Measurements from ENCODE around the gene ODF2. TPM values are rescaled to one million over a fixed set of nuclear protein-coding genes. Genes with fewer than 3 reads are reported as not detected.
"Not testable (repeated sequence)": the region's sequence is repeated elsewhere in the genome, so short reads cannot be mapped to it uniquely, and the experiment has no call there.

Gene ODF2
- polyA plus RNA-seq, 1 of the 3 experiments (the other 2 are of a cell fraction), result 35.7 TPM

GRCh38 chr9:128439273-128439672 lies 16.5 kb upstream of the ODF2 start:
- H3K9ac ChIP-seq, result no peak overlapping the region
- no peak for TF ChIP-seq GABPA (IDR thresholded peaks at IDR 0.05; ENCODE audit: low read depth)
- TF ChIP-seq MAX (IDR thresholded peaks at IDR 0.05; ENCODE audit: low read depth), result no peak
- no peak for TF ChIP-seq EZH2phosphoT487 (IDR thresholded peaks at IDR 0.05; ENCODE audit: borderline replicate concordance, low read depth)
- no peak for TF ChIP-seq RXRA (IDR thresholded peaks at IDR 0.05; ENCODE audit: borderline replicate concordance, low read depth)
- TF ChIP-seq RCOR1 (IDR thresholded peaks at IDR 0.05; ENCODE audit: low read length), result no peak
- TF ChIP-seq JUND (IDR thresholded peaks at IDR 0.05), result no peak
- no peak for TF ChIP-seq TAF1 (IDR thresholded peaks at IDR 0.05; ENCODE audit: borderline replicate concordance, low read depth, low read length)
- TF ChIP-seq SMC3 (IDR thresholded peaks at IDR 0.05; ENCODE audit: low read depth, low read length), result no peak
- TF ChIP-seq SIN3A (IDR thresholded peaks at IDR 0.05; ENCODE audit: borderline replicate concordance, low read depth, low read length), result no peak
- no peak for TF ChIP-seq CTCF (IDR thresholded peaks at IDR 0.05)
- no peak overlapping the region for H3K27ac ChIP-seq (ENCODE audit: low read depth in 2 of 2, low read length in 1 of 2)
- no peak overlapping the region for H2AFZ ChIP-seq (ENCODE audit: low read depth)
- peaks cover 0 to 4% of the 10 kb centered on the region in 2 experiments; a peak in 1 of 4 replicates for H3K4me1 ChIP-seq (ENCODE audit: control insufficient read depth in 1 of 2, insufficient read depth in 2 of 2, low read depth in 1 of 2, low read length in 1 of 2)
- H3K4me3 ChIP-seq (ENCODE audit: low read depth in 2 of 2, low read length in 1 of 2), result no peak overlapping the region
- no peak for DNase-seq
- ChIA-PET CTCF (interaction anchor here (0.6 to 6.0 kb wide), 52 partner anchors 10 to 442 kb away, joined by 3 to 93 read pairs (median 4); partner anchors contain the start of genes CERCAM, ODF2 and URM1), POLR2A (no interaction called here)
- H3K79me2 ChIP-seq (ENCODE audit: insufficient read depth), result no peaks in the 10 kb centered on the region
- no peaks in the 10 kb centered on the region for H3K27me3 ChIP-seq (ENCODE audit: insufficient read depth)
- H3F3A ChIP-seq (replicated peaks; ENCODE audit: insufficient read depth), result no peaks in the 10 kb centered on the region
- no peaks in the 10 kb centered on the region for H3K9me3 ChIP-seq
- no peaks in the 10 kb centered on the region for H3K9me2 ChIP-seq
- H3K4me2 ChIP-seq, result no peak overlapping the region
- H4K20me1 ChIP-seq (ENCODE audit: insufficient read depth), result no peaks in the 10 kb centered on the region
- H3K36me3 ChIP-seq (replicated peaks in 1 of 2; ENCODE audit: control insufficient read depth in 1 of 2, insufficient read depth in 2 of 2, low read length in 1 of 2), result no peaks in the 10 kb centered on the region
- WGBS (ENCODE audit: low lambda C conversion rate), result 92% methylated on average over 7 of the region's 7 CpGs

- Histone ChIP-seq H3K4me2 (no peak overlapping the region), H3K9me2 (no peaks in the 10 kb centered on the region), H3K4me1 (ENCODE audit: control insufficient read depth in 1 of 2, insufficient read depth in 2 of 2, low read depth in 1 of 2, low read length in 1 of 2) (peaks cover 0 to 4% of the 10 kb centered on the region in 2 experiments; a peak in 1 of 4 replicates), H3K36me3 (replicated peaks in 1 of 2; ENCODE audit: control insufficient read depth in 1 of 2, insufficient read depth in 2 of 2, low read length in 1 of 2) (no peaks in the 10 kb centered on the region), H3K27me3 (ENCODE audit: insufficient read depth) (no peaks in the 10 kb centered on the region), H3K4me3 (ENCODE audit: low read depth in 2 of 2, low read length in 1 of 2) (no peak overlapping the region), H3F3A (replicated peaks; ENCODE audit: insufficient read depth) (no peaks in the 10 kb centered on the region), H3K79me2 (ENCODE audit: insufficient read depth) (no peaks in the 10 kb centered on the region), H4K20me1 (ENCODE audit: insufficient read depth) (no peaks in the 10 kb centered on the region), H2AFZ (ENCODE audit: low read depth) (no peak overlapping the region), H3K27ac (ENCODE audit: low read depth in 2 of 2, low read length in 1 of 2) (no peak overlapping the region), H3K9me3 (no peaks in the 10 kb centered on the region), H3K9ac (no peak overlapping the region)
- POLR2A ChIA-PET, result no interaction called here
- 46% methylated on average over 6 of the region's 6 CpGs for WGBS (ENCODE audit: low lambda C conversion rate)
- TF ChIP-seq RAD21 (IDR thresholded peaks at IDR 0.05; ENCODE audit: low read length), result no peak
- TF ChIP-seq USF2 (IDR thresholded peaks at IDR 0.05; ENCODE audit: borderline replicate concordance, low read depth, low read length), result no peak
- no peak for TF ChIP-seq YY1 (IDR thresholded peaks at IDR 0.05; ENCODE audit: low read depth)
- no peak for TF ChIP-seq NRF1 (IDR thresholded peaks at IDR 0.05; ENCODE audit: low read depth, low read length)
- TF ChIP-seq ELF1 (IDR thresholded peaks at IDR 0.05), result no peak
- TF ChIP-seq RFX5 (IDR thresholded peaks at IDR 0.05; ENCODE audit: low read length), result no peak
- no peak for TF ChIP-seq GATA2 (CRISPR knock-in tag; IDR thresholded peaks at IDR 0.05)
- TF ChIP-seq POLR2AphosphoS5 (IDR thresholded peaks at IDR 0.05; ENCODE audit: low read depth, low read length), result no peak
- TF ChIP-seq TCF12 (IDR thresholded peaks at IDR 0.05), result no peak
- no peak for TF ChIP-seq PBX3 (IDR thresholded peaks at IDR 0.05)
- DNase-seq, result no peak
- CTCF ChIA-PET, result interaction anchor here (0.8 to 6.0 kb wide), 4 partner anchors 14 to 101 kb away, joined by 3 to 93 read pairs (median 4); partner anchors contain the start of genes CERCAM and ODF2
Observed at GRCh38 chr9:128442150-128442549, 13.7 kb upstream of the ODF2 start.

- POLR2A ChIA-PET; H3K9ac ChIP-seq; DNase-seq; H3K27me3 ChIP-seq (ENCODE audit: insufficient read depth); H3K79me2 ChIP-seq (ENCODE audit: insufficient read depth); H3F3A ChIP-seq (replicated peaks; ENCODE audit: insufficient read depth); H4K20me1 ChIP-seq (ENCODE audit: insufficient read depth); H3K9me2 ChIP-seq; H3K4me1 ChIP-seq (ENCODE audit: control insufficient read depth in 1 of 2, insufficient read depth in 2 of 2, low read depth in 1 of 2, low read length in 1 of 2); H3K9me3 ChIP-seq; H3K27ac ChIP-seq (ENCODE audit: low read depth in 2 of 2, low read length in 1 of 2); H3K36me3 ChIP-seq (replicated peaks in 1 of 2; ENCODE audit: control insufficient read depth in 1 of 2, insufficient read depth in 2 of 2, low read length in 1 of 2); H3K4me3 ChIP-seq (ENCODE audit: low read depth in 2 of 2, low read length in 1 of 2); H3K4me2 ChIP-seq; H2AFZ ChIP-seq (ENCODE audit: low read depth): not testable (repeated sequence)
- CTCF ChIA-PET, result interaction anchor here (0.9 to 5.5 kb wide), 4 partner anchors 8 to 105 kb away, joined by 3 to 31 read pairs (median 5); partner anchors contain the start of gene CERCAM
- 88% methylated on average over 5 of the region's 5 CpGs for WGBS (ENCODE audit: low lambda C conversion rate)
Observed at GRCh38 chr9:128446505-128446904, 9.3 kb upstream of the ODF2 start.
